A673 (cell line): ENCODE results near the gene CHCHD6. TPM values are rescaled to one million over a fixed set of nuclear protein-coding genes. Genes with fewer than 3 reads are reported as not detected.
A peak's percentile ranks its signal among the peaks of the same experiment; 100 is the strongest.

Experiments used
- BruUV-seq: library from RNA; stranded (reverse); fragments of 400-500 nt; replicated peaks from 2 replicates; lab custom pipeline; 2021; lab: Mats Ljungman, UMichigan
- CTCF ChIA-PET: fragments of 300-600 bp; sonication (Branson Sonifier 250); formaldehyde crosslinking; loops from one replicate; lab custom pipeline; 2022; ENCODE audit warnings: antibody characterized with exemption; lab: Charles Lee
- POLR2A ChIA-PET: fragments of 300-600 bp; sonication (Branson Sonifier 250); formaldehyde crosslinking; loops from one replicate; lab custom pipeline; 2022; ENCODE audit warnings: antibody characterized with exemption; ENCODE audit not compliant: low non-redundant PET; lab: Charles Lee
- DNase-seq: peaks from one replicate; pipeline ENCODE4 v3.0.0-alpha.2; 2015; ENCODE audit warnings: low spot score
- H3K27ac ChIP-seq: fragments of 200-600 bp; sonication (generic); 2 replicates; pipeline ENCODE4 v1.5.1; 2016; ENCODE audit warnings: mixed run types, low read depth, mild to moderate bottlenecking, mixed read lengths, antibody characterized with exemption, low read length; ENCODE audit not compliant: poor library complexity, severe bottlenecking
- H3K27me3 ChIP-seq: fragments of 200-600 bp; sonication (generic); replicated peaks from 2 replicates; pipeline ENCODE4 v1.6.1; 2017; ENCODE audit warnings: mixed run types, low read depth, mild to moderate bottlenecking, mixed read lengths, antibody characterized with exemption, low read length; ENCODE audit not compliant: insufficient read depth, poor library complexity
- H3K36me3 ChIP-seq: fragments of 200-600 bp; sonication (generic); 2 replicates; pipeline ENCODE4 v1.6.1; 2016; ENCODE audit warnings: mixed run types, mild to moderate bottlenecking, mixed read lengths, antibody characterized with exemption, low read length; ENCODE audit not compliant: insufficient read depth, poor library complexity, severe bottlenecking
- H3K4me1 ChIP-seq: fragments of 200-600 bp; sonication (generic); 2 replicates; pipeline ENCODE4 v1.6.1; 2017; ENCODE audit warnings: mixed run types, mild to moderate bottlenecking, mixed read lengths, antibody characterized with exemption, low read length; ENCODE audit not compliant: insufficient read depth, poor library complexity, severe bottlenecking
- H3K4me3 ChIP-seq: fragments of 200-600 bp; sonication (generic); 2 replicates; pipeline ENCODE4 v1.5.1; 2016; ENCODE audit warnings: low read depth, mixed run types, mild to moderate bottlenecking, mixed read lengths, low read length; ENCODE audit not compliant: poor library complexity, severe bottlenecking
- H3K9me3 ChIP-seq: fragments of 200-600 bp; sonication (generic); 2 replicates; pipeline ENCODE4 v1.6.1; 2016; ENCODE audit warnings: mixed run types, low read depth, mild to moderate bottlenecking, mixed read lengths, antibody characterized with exemption, low read length; ENCODE audit not compliant: poor library complexity, severe bottlenecking
- EZH2 ChIP-seq: fragments of 200-600 bp; sonication (generic); IDR thresholded peaks from 2 replicates; pipeline ENCODE4 v1.6.1; 2017; ENCODE audit warnings: borderline replicate concordance, low read depth, mild to moderate bottlenecking, mixed read lengths, antibody characterized with exemption, low read length; ENCODE audit not compliant: poor library complexity, severe bottlenecking
- intact Hi-C: fragments of 100-400 bp; cut with micrococcal nuclease; formaldehyde crosslinking; loops from one replicate; pipeline ENCODE4 v1.10.0; 2022; ENCODE audit not compliant: unreplicated experiment
- total RNA-seq: library from RNA; stranded (reverse); gene quantifications from 2 replicates; pipeline ENCODE4 v1.2.3, GENCODE V29; 2021
- TF ChIP-seq, protein P1 (sequence below): fragments of 300-800, 200-600 bp; sonication (generic); conservative IDR thresholded peaks from 2 replicates; pipeline ENCODE4 v1.5.1; 2017; ENCODE audit warnings: low read depth, mild to moderate bottlenecking, antibody characterized with exemption, low read length, moderate library complexity, mixed read lengths

The CHCHD6 gene
- total RNA-seq, 1 experiment from 2014 or later: 23.3 TPM

DNA sequence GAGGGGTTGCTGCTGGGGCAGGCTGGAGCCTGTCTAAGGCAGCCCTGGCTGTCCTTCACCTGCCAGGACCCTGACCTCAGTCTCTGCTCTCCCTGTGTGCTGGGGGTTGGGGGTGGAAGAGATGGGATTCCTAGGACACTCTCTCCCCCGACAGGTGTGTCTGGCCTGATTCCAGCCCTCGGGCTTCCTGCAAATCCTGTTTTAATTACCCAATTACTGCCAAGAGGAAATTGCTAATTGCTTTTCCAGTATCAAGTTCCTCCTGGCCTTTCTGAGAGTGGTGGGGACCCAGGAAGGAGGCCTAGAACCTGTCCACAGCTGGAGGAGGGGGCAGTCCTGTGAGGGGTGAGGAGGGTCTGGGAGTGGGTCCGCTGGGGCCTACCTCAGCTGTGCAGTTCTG lies 294.7 kb downstream of the CHCHD6 start:
- intact Hi-C loops: no loop called here
- Histone ChIP-seq H3K4me3 (no peak overlapping the region), H3K9me3 (no peaks in the 10 kb centered on the region), H3K36me3 (no peaks in the 10 kb centered on the region), H3K4me1 (peaks cover 43% of the 10 kb centered on the region), H3K27ac (peak overlapping the region; percentile 37), H3K27me3 (no peaks in the 10 kb centered on the region)
- POLR2A ChIA-PET: no interaction called here
- BruUV-seq: no TSS peak
- TF ChIP-seq, protein P1, sequence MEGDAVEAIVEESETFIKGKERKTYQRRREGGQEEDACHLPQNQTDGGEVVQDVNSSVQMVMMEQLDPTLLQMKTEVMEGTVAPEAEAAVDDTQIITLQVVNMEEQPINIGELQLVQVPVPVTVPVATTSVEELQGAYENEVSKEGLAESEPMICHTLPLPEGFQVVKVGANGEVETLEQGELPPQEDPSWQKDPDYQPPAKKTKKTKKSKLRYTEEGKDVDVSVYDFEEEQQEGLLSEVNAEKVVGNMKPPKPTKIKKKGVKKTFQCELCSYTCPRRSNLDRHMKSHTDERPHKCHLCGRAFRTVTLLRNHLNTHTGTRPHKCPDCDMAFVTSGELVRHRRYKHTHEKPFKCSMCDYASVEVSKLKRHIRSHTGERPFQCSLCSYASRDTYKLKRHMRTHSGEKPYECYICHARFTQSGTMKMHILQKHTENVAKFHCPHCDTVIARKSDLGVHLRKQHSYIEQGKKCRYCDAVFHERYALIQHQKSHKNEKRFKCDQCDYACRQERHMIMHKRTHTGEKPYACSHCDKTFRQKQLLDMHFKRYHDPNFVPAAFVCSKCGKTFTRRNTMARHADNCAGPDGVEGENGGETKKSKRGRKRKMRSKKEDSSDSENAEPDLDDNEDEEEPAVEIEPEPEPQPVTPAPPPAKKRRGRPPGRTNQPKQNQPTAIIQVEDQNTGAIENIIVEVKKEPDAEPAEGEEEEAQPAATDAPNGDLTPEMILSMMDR: no peak
- no peak for TF ChIP-seq EZH2
- CTCF ChIA-PET: no interaction called here
- no peak for DNase-seq

DNA sequence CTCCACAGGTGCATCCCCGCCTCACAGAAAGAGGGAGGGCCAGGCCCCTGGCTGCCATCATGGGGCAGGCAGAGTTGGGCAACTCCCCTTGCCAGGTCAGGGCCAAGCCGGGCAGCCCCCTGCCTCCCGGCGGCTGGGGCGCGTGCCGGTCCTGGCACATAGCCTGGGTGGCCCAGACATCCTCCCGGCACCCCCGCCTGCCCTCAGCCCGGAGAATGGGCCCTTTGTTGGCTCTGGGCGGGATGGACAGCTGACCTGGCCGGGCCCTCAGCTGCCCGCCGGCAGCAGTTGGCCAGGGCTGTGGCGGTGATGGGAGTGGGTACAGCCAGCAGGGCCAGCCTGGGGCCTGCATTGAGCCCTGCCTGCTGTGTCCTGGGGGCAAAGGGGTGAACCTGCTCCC lies 295.3 kb downstream of the CHCHD6 start:
- Histone ChIP-seq H3K9me3 (no peaks in the 10 kb centered on the region), H3K27ac (peak overlapping the region; percentile 37), H3K36me3 (no peaks in the 10 kb centered on the region), H3K27me3 (no peaks in the 10 kb centered on the region), H3K4me1 (peaks cover 41% of the 10 kb centered on the region), H3K4me3 (no peak overlapping the region)
- DNase-seq: no peak
- intact Hi-C loops: no loop called here
- no TSS peak for BruUV-seq
- POLR2A ChIA-PET: no interaction called here
- no peak for TF ChIP-seq EZH2
- TF ChIP-seq, protein P1: no peak
- CTCF ChIA-PET: no interaction called here

DNA sequence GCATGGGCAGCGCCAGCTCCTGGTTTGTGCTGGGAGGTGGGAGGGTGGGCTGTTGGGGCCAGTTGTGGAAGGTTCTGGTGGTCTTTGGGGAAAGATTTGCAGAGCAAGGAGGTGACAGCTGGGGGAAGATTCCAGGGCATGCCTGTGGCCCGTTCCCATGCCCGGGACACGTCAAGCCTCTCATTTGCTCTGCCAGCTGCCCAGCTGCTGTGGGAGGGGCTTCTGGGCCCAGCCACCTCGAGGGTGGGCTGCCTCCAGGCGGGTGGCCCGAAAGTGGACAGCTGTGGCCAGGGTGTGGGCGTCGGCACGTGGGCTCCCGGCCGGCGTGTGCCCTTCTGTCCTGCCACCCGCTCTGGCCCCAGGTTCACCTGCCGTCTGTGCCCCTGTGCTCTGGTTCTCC lies 296.1 kb downstream of the CHCHD6 start:
- CTCF ChIA-PET: no interaction called here
- no peak for TF ChIP-seq EZH2
- TF ChIP-seq, protein P1: no peak
- no peak overlapping the region for H3K4me3 ChIP-seq
- no peaks in the 10 kb centered on the region for H3K27me3 ChIP-seq
- POLR2A ChIA-PET: no interaction called here
- H3K9me3 ChIP-seq: no peaks in the 10 kb centered on the region
- no peak for DNase-seq
- H3K4me1 ChIP-seq: peaks cover 34% of the 10 kb centered on the region
- no peaks in the 10 kb centered on the region for H3K36me3 ChIP-seq
- BruUV-seq: no TSS peak
- intact Hi-C loops: no loop called here
- H3K27ac ChIP-seq: no peak overlapping the region
